OCI-LY7 (cell line): ENCODE results near the gene OAF.

Experiments
- CTCF ChIP-seq: fragments of 200-600 bp; sonication (generic); conservative IDR thresholded peaks from 2 replicates; pipeline ENCODE4 v1.5.1; 2014; ENCODE audit warnings: mild to moderate bottlenecking, antibody characterized with exemption, low read length, moderate library complexity, mixed read lengths
- EZH2phosphoT487 ChIP-seq: fragments of 200-600 bp; sonication (generic); IDR thresholded peaks from 2 replicates; pipeline ENCODE4 v1.6.1; 2018; ENCODE audit warnings: low read depth, borderline replicate concordance, mild to moderate bottlenecking, mixed run types, antibody characterized with exemption, low read length, moderate library complexity, mixed read lengths

DNA sequence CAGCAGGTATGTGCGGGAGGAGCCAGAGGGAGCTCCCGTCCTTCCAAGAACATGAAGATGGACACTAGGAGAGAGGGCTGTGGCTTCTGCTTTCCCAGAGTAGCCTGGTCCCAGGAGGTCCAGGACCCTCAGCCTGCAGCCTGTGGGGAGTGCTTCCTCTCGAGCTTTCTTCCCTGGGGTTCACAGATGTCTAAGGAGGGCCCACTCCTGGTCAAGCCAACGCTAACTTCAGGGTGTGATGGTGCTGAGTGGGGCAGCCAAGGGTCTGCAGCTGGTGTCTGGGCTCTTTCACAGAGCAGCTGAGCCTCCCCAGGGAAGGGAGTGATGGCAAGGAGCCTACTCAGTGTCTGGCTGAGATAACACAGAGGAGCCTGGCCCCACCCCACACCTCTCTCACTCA, 32.4 kb downstream of the OAF start:
- TF ChIP-seq CTCF (no peak), EZH2phosphoT487 (no peak)
